Smooth muscle cell (in vitro differentiated cells): ENCODE data around the gene TBC1D10A. TPM values are rescaled to one million over a fixed set of nuclear protein-coding genes. Genes with fewer than 3 reads are reported as not detected.

Experiments
- DNase-seq: peaks from one replicate; lab custom pipeline; 2025; ENCODE audit not compliant: unreplicated experiment; lab: John Stamatoyannopoulos, UW
- H2AFZ ChIP-seq: fragments of 200-600 bp; sonication (generic); 2 replicates; pipeline ENCODE4 v1.6.0; 2016; ENCODE audit warnings: antibody characterized with exemption, low read depth, mild to moderate bottlenecking
- H3F3A ChIP-seq: fragments of 200-600 bp; sonication (generic); 2 replicates; pipeline ENCODE4 v1.6.0; 2017; ENCODE audit warnings: antibody characterized with exemption, low read depth
- H3K27ac ChIP-seq: fragments of 200-600 bp; sonication (generic); 2 replicates; pipeline ENCODE4 v1.5.1; 2016; ENCODE audit warnings: low read depth, mild to moderate bottlenecking
- H3K27me3 ChIP-seq: fragments of 200-600 bp; sonication (generic); 2 replicates; pipeline ENCODE4 v1.6.1; 2016; ENCODE audit warnings: low read depth, mild to moderate bottlenecking
- H3K36me3 ChIP-seq: fragments of 200-600 bp; sonication (generic); 2 replicates; pipeline ENCODE4 v1.5.1; 2016; ENCODE audit warnings: low read depth
- H3K4me1 ChIP-seq: fragments of 200-600 bp; sonication (generic); 2 replicates; pipeline ENCODE4 v1.5.1; 2016; ENCODE audit warnings: low read depth
- H3K4me2 ChIP-seq: fragments of 200-600 bp; sonication (generic); 2 replicates; pipeline ENCODE4 v1.6.0; 2016; ENCODE audit warnings: mild to moderate bottlenecking
- H3K4me3 ChIP-seq: fragments of 200-600 bp; sonication (generic); 2 replicates; pipeline ENCODE4 v1.5.1; 2016; ENCODE audit warnings: mild to moderate bottlenecking
- H3K79me2 ChIP-seq: fragments of 200-600 bp; sonication (generic); 2 replicates; pipeline ENCODE4 v1.6.0; 2016; ENCODE audit warnings: low read depth, mild to moderate bottlenecking
- H3K9ac ChIP-seq: fragments of 200-600 bp; sonication (generic); 2 replicates; pipeline ENCODE4 v1.6.0; 2016; ENCODE audit warnings: low read depth
- H3K9me3 ChIP-seq: fragments of 200-600 bp; sonication (generic); replicated peaks from 2 replicates; pipeline ENCODE4 v1.5.1; 2016; ENCODE audit warnings: low read depth
- H4K20me1 ChIP-seq: fragments of 200-600 bp; sonication (generic); 2 replicates; pipeline ENCODE4 v1.6.0; 2016; ENCODE audit warnings: low read depth
- WGBS: methylation state at CpG from one replicate; pipeline ENCODE4 v1.1.7; 2016; ENCODE audit warnings: low lambda C conversion rate; 5-methylcytosine and 5-hydroxymethylcytosine counted together
- polyA plus RNA-seq: library from polyadenylated mRNA; unstranded; fragments of >200 nt; fragmentation: Nextera tagmentation; extraction: Ambion mirVana; gene quantifications from 2 replicates; pipeline ENCODE4 v1.2.1, GENCODE V29; 2016
- total RNA-seq: library from RNA; depleted of rRNA; stranded (reverse); fragments of >200 nt; gene quantifications from 2 replicates; pipeline ENCODE4 v1.2.3, GENCODE V29; 2014
- TF ChIP-seq, protein P1 (sequence below): fragments of 200-600 bp; sonication (generic); IDR thresholded peaks from 2 replicates; pipeline ENCODE4 v1.5.1; 2017; ENCODE audit warnings: borderline replicate concordance, mild to moderate bottlenecking, antibody characterized with exemption; ENCODE audit not compliant: insufficient read depth, poor library complexity, severe bottlenecking

The TBC1D10A gene
- total and polyA plus RNA-seq, 2 experiments from 2014 or later, result 16.8 to 51.1 TPM

DNA sequence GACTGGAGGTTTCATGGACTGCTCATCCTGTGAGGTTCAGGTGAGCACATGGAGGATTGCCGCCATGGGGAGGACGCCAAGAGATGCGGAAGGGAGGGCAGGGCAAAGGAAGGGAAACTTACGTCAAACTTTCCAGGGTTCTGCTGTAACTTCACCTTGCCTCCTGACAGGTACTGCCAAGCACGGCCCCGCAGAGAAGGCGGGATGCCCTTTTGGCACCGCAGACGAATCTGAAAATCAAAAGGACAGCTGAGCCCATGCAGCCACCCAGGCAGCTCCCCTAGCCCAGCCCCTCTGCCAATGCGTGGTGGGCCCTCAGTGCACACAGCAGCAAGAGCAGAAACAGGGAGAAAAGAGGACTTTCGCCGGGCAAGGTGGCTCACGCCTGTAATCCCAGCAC is 27.4 kb downstream of the TBC1D10A start:
- Histone ChIP-seq H3K4me2 (no peak overlapping the region), H3K27ac (peak overlapping the region; percentile 23), H3K4me1 (no peaks in the 10 kb centered on the region), H3K27me3 (no peaks in the 10 kb centered on the region), H4K20me1 (peaks cover 100% of the 10 kb centered on the region), H3F3A (peaks cover 15% of the 10 kb centered on the region), H3K9me3 (no peaks in the 10 kb centered on the region), H3K9ac (no peak overlapping the region), H3K79me2 (peaks cover 20% of the 10 kb centered on the region), H3K36me3 (no peaks in the 10 kb centered on the region), H3K4me3 (no peak overlapping the region), H2AFZ (no peak overlapping the region)
- no peak for DNase-seq
- WGBS, result 98% methylated on average over 13 of the region's 13 CpGs
- TF ChIP-seq, protein P1, sequence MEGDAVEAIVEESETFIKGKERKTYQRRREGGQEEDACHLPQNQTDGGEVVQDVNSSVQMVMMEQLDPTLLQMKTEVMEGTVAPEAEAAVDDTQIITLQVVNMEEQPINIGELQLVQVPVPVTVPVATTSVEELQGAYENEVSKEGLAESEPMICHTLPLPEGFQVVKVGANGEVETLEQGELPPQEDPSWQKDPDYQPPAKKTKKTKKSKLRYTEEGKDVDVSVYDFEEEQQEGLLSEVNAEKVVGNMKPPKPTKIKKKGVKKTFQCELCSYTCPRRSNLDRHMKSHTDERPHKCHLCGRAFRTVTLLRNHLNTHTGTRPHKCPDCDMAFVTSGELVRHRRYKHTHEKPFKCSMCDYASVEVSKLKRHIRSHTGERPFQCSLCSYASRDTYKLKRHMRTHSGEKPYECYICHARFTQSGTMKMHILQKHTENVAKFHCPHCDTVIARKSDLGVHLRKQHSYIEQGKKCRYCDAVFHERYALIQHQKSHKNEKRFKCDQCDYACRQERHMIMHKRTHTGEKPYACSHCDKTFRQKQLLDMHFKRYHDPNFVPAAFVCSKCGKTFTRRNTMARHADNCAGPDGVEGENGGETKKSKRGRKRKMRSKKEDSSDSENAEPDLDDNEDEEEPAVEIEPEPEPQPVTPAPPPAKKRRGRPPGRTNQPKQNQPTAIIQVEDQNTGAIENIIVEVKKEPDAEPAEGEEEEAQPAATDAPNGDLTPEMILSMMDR, result no peak

DNA sequence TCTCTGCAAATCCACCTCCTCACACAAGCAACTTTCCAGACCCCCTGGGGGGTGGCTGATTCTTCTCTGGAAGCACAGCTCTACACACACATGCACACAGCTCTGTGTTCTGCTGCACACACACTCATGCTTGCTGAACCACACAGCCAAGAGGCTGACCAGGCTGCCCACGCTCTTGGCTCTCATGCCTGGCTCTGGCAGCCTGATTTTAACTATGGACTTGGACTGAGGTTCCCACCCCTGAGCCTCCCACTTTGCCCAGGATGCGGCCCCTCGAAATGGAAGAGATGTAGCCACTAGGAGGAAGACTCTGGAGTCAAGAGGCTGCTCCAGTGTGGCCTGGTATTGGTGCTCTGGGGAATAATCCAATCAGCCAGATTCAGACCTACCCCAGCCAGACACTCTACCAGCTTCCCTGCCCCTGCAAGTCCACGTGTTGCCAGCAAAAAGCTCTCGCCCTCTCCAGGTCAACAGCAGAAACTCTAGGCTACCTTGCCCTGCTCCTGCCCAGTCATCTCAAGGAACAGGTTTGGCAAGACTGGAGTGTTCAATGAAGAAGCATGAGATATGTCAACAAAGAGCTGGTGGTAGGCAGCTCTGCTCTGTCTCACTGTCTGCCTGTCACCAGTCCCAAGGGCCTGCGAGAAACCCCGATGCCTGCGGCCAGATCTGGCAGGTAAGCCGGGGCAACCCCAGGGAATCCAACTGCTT is 28.6 kb downstream of the TBC1D10A start:
- no peaks in the 10 kb centered on the region for H3K27me3 ChIP-seq
- TF ChIP-seq, protein P1, result no peak
- H2AFZ ChIP-seq, result no peak overlapping the region
- WGBS, result 84% methylated on average over 9 of the region's 9 CpGs
- no peak overlapping the region for H3K9ac ChIP-seq
- H3F3A ChIP-seq, result peaks cover 6% of the 10 kb centered on the region
- no peak overlapping the region for H3K4me3 ChIP-seq
- H3K27ac ChIP-seq, result no peak overlapping the region
- no peaks in the 10 kb centered on the region for H3K4me1 ChIP-seq
- peaks cover 100% of the 10 kb centered on the region for H4K20me1 ChIP-seq
- no peaks in the 10 kb centered on the region for H3K36me3 ChIP-seq
- no peaks in the 10 kb centered on the region for H3K9me3 ChIP-seq
- peaks cover 9% of the 10 kb centered on the region for H3K79me2 ChIP-seq
- no peak for DNase-seq
- no peak overlapping the region for H3K4me2 ChIP-seq

DNA sequence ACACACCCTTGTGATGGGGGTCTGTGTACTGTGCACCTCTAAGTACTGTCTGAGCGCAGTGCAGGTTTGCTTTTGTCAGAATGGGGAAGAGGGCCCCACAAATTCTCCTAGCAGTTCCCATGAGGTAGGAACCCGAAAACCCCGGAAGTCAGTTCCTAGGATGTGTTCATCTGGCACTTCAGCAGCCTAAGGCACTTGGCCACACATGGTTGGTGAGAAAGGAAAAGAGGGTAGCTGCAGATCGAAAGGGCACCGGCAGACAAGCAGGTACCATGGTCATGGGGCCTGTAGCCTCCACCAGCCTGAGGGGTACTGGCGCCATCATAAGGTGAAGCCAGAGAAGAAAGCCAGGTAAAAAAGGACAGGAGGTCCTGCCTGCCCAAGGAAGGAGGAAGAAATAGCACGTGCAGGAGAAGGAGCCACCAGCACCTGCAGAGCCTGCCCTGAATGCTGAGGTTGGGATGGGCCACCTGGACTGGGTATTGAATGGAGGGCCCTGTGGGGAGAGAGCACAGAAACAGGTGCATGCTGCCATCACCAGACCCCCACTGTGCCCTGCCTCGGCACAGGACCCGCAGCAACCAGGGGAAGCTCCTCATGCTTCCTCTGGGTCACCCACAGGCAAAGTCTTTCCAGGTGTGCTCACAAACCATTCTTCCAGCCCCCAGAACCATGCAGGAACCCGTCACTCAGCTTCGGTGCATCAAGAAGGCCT is 29.3 kb downstream of the TBC1D10A start:
- no peaks in the 10 kb centered on the region for H3K4me1 ChIP-seq
- H3K9me3 ChIP-seq, result no peaks in the 10 kb centered on the region
- no peak overlapping the region for H2AFZ ChIP-seq
- no peak overlapping the region for H3K9ac ChIP-seq
- TF ChIP-seq, protein P1, result no peak
- H3F3A ChIP-seq, result no peaks in the 10 kb centered on the region
- peaks cover 99% of the 10 kb centered on the region for H4K20me1 ChIP-seq
- no peaks in the 10 kb centered on the region for H3K27me3 ChIP-seq
- H3K36me3 ChIP-seq, result no peaks in the 10 kb centered on the region
- no peak overlapping the region for H3K27ac ChIP-seq
- WGBS, result 97% methylated on average over 11 of the region's 11 CpGs
- peaks cover 9% of the 10 kb centered on the region for H3K79me2 ChIP-seq
- no peak overlapping the region for H3K4me3 ChIP-seq
- no peak for DNase-seq
- H3K4me2 ChIP-seq, result no peak overlapping the region
